ENCODE results near the gene RTN4RL1.
A peak's percentile ranks its signal among the peaks of the same experiment; 100 is the strongest.

The RTN4RL1 gene

DNA sequence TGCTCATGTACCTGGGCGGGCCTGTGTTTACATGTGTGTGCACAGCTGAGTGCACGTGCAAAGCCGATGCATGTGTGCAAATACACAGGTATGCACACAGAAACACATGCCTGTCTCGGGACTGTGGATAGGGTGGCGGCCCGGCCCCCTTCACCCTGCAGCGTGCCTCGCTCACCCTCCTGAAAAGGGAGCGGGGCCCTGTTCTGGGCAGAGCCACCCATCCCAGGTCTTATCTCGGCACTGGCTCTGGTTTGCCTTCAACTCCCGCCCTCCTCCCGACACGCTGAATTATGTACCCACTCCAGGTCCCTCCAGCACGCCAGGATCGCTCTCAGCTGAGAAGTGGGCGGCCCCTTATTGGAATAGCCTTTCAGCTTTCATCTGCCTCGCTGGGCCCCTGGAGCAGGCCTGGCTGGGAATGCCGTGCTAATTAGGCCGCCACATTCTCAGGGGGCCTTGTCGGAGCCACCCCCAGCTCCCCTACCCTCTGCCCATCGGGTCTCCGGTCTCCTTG, 77.8 kb downstream of the RTN4RL1 start:
- in situ Hi-C loops (cut with MboI; ENCODE audit: low sequenced_read_pairs, unreplicated experiment): no loop called here
- TF ChIP-seq, protein P1, sequence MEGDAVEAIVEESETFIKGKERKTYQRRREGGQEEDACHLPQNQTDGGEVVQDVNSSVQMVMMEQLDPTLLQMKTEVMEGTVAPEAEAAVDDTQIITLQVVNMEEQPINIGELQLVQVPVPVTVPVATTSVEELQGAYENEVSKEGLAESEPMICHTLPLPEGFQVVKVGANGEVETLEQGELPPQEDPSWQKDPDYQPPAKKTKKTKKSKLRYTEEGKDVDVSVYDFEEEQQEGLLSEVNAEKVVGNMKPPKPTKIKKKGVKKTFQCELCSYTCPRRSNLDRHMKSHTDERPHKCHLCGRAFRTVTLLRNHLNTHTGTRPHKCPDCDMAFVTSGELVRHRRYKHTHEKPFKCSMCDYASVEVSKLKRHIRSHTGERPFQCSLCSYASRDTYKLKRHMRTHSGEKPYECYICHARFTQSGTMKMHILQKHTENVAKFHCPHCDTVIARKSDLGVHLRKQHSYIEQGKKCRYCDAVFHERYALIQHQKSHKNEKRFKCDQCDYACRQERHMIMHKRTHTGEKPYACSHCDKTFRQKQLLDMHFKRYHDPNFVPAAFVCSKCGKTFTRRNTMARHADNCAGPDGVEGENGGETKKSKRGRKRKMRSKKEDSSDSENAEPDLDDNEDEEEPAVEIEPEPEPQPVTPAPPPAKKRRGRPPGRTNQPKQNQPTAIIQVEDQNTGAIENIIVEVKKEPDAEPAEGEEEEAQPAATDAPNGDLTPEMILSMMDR (IDR thresholded peaks at IDR 0.05; ENCODE audit: borderline replicate concordance, control extremely low read depth, extremely low read depth, insufficient read depth, missing control alignments): no peak
- no peak for DNase-seq (ENCODE audit: low spot score)

GRCh38 chr17:1946021-1946932, 78.9 kb downstream of the RTN4RL1 start:
- in situ Hi-C loops (cut with MboI; ENCODE audit: low sequenced_read_pairs, unreplicated experiment): no loop called here
- TF ChIP-seq, protein P1 (IDR thresholded peaks at IDR 0.05; ENCODE audit: borderline replicate concordance, control extremely low read depth, extremely low read depth, insufficient read depth, missing control alignments): no peak
- DNase-seq (ENCODE audit: low spot score): no peak

DNA sequence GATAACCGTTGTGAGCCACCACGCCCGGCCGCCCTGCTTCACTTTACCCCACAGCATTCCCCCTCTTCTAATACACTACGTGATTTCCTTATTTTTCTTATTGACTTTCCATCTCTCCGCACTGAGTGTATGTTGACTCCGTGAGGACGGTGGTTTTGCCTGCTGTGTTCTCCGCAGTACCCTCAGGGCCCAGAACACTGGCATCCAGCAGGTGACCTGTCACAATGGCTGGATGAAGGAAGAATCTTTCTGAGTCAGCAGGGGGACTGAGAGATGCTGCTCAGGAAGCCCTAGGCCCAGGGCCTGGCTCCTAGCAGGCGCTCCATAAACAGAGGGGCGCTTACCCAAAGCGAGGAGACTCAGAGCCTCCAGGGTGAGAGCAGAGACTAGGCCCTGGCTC, 79.5 kb downstream of the RTN4RL1 start:
- DNase-seq (ENCODE audit: low spot score): peak; percentile 41
- TF ChIP-seq, protein P1 (IDR thresholded peaks at IDR 0.05; ENCODE audit: borderline replicate concordance, control extremely low read depth, extremely low read depth, insufficient read depth, missing control alignments): no peak
- in situ Hi-C loops (cut with MboI; ENCODE audit: low sequenced_read_pairs, unreplicated experiment): no loop called here

- DNase-seq (ENCODE audit: low spot score): no peak
- in situ Hi-C loops (cut with MboI; ENCODE audit: low sequenced_read_pairs, unreplicated experiment): no loop called here
- TF ChIP-seq, protein P1 (IDR thresholded peaks at IDR 0.05; ENCODE audit: borderline replicate concordance, control extremely low read depth, extremely low read depth, insufficient read depth, missing control alignments): no peak
Observed at GRCh38 chr17:1943436-1943831, 81.7 kb downstream of the RTN4RL1 start.

DNA sequence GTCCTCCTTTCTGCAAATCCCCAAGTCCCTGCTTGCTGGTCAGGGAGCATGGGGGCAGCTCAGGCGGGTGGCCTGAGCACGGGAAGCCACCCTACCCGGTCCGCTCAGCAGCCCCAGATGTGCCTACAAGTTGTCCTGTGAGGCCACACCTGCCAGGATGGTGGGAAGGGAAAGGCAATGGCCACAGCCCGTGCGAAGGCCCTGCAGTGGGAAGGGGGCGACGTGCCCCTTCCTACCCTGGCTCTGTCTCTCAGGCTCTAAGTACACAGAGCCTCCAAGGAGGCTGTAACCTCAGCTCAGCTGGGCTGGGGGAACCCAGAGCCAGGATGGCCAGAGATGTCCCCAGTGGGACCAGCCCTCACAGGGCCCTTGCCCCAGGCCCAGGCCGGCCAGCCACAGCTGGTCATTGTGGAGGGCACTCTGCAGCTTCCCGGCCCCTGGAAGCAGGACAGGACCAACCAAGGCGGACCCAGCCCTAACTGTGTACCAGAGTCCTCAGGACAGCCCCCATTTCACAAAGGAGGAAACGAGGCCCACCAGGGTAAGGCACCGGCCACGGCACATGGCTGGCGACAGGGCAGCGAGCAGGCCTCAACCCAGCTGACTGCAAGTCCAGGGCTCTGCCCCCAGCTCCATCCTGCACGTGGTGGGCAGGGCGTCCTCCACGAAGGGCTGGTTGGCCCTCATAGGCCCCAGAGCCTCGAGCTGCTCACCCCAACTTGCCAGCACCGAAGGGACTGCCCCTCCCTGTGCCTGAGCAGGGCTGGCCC, 82.3 kb downstream of the RTN4RL1 start:
- in situ Hi-C loops (cut with MboI; ENCODE audit: low sequenced_read_pairs, unreplicated experiment): no loop called here
- TF ChIP-seq, protein P1 (IDR thresholded peaks at IDR 0.05; ENCODE audit: borderline replicate concordance, control extremely low read depth, extremely low read depth, insufficient read depth, missing control alignments): no peak
- DNase-seq (ENCODE audit: low spot score): no peak

DNA sequence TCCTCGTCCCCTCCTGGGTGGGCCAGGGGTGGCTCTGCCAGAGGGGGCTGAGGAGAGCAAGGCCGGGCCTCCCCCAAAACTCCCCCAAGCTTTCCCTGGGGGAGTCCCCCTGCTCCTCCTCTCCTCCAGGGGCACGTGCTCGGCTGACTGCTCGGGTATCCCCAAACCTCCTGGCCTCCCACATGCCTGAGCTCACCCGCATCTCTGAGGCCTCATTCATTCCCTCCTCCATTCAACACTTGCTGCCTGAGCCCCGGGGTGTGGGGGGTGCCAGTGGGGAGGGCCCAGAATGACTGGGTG, 83.1 kb downstream of the RTN4RL1 start:
- DNase-seq (ENCODE audit: low spot score): peak; percentile 63
- TF ChIP-seq, protein P1 (IDR thresholded peaks at IDR 0.05; ENCODE audit: borderline replicate concordance, control extremely low read depth, extremely low read depth, insufficient read depth, missing control alignments): no peak
- in situ Hi-C loops (cut with MboI; ENCODE audit: low sequenced_read_pairs, unreplicated experiment): no loop called here

Data from GM13976 (cell line).